Small intestine (tissue), 7 donors: ENCODE data around the gene MATN4. TPM values are rescaled to one million over a fixed set of nuclear protein-coding genes. Genes with fewer than 3 reads are reported as not detected.

Experiments used
- DNase-seq, 2 donors: peaks; one replicate each; pipeline versions ENCODE4 v3.0.0 to v3.0.0-alpha.2; 2013
- FAIRE-seq: peaks from 2 replicates; lab custom pipeline; 2012; peaks lifted over from hg19 to GRCh38; lab: Jason Lieb, UNC
- H3K27ac ChIP-seq, 3 donors: one replicate each; pipeline ENCODE4 v1.5.1; 2013; ENCODE audit warnings: low read length in 2 of 3, mild to moderate bottlenecking in 2 of 3, control low read depth in 1 of 3, inconsistent platforms in 1 of 3, low read depth in 1 of 3, moderate library complexity in 1 of 3
- H3K27me3 ChIP-seq, 3 donors: one replicate each; pipeline ENCODE4 v1.6.1; 2013; ENCODE audit warnings: low read length in 3 of 3, inconsistent platforms in 1 of 3; ENCODE audit not compliant: control insufficient read depth in 3 of 3, insufficient read depth in 3 of 3
- H3K36me3 ChIP-seq, 3 donors: one replicate each; pipeline ENCODE4 v1.6.1; 2013; ENCODE audit warnings: low read length in 3 of 3, inconsistent platforms in 1 of 3, low read depth in 1 of 3, mild to moderate bottlenecking in 1 of 3, moderate library complexity in 1 of 3; ENCODE audit not compliant: control insufficient read depth in 3 of 3, insufficient read depth in 2 of 3
- H3K4me1 ChIP-seq, 3 donors: one replicate each; pipeline ENCODE4 v1.6.1; 2013; ENCODE audit warnings: low read length in 2 of 3, inconsistent platforms in 1 of 3, low read depth in 1 of 3, mild to moderate bottlenecking in 1 of 3, moderate library complexity in 1 of 3; ENCODE audit not compliant: control insufficient read depth in 3 of 3, insufficient read depth in 2 of 3
- H3K4me3 ChIP-seq, 3 donors: one replicate each; pipeline ENCODE4 v1.5.1; 2013; ENCODE audit warnings: low read length in 3 of 3, control low read depth in 1 of 3, inconsistent platforms in 1 of 3, low read depth in 1 of 3, mild to moderate bottlenecking in 1 of 3, moderate library complexity in 1 of 3
- H3K9me3 ChIP-seq, 2 donors: one replicate each; pipeline ENCODE4 v1.6.1; 2013; ENCODE audit warnings: low read depth in 1 of 2, low read length in 1 of 2; ENCODE audit not compliant: control insufficient read depth in 2 of 2, insufficient read depth in 1 of 2
- WGBS, 3 donors: extraction: QIAGEN DNeasy Blood & Tissue Kit; methylation state at CpG; one replicate each; pipeline ENCODE4 v1.1.7; 2013; 5-methylcytosine and 5-hydroxymethylcytosine counted together
- polyA plus RNA-seq, 4 donors: library from polyadenylated mRNA; stranded (reverse) in 3 of 4; unstranded in 1 of 4; fragments of 200-250 nt in 3 of 4; fragments of 120-200 nt in 1 of 4; gene quantifications; one replicate each; pipeline versions ENCODE4 v1.2.1 to v1.2.3, GENCODE V29; 2013
- donor health status: healthy with polysubstance abuse.
- donor health status: control.
- donor health status: control.
- donor health status: Bipolar disorder and iron deficiency.
- donor health status: healthy.

MATN4 gene
- polyA plus RNA-seq, 4 donors: 0.07 TPM; not detected in 3

- FAIRE-seq (no peak), DNase-seq (no peak)
- no peaks in the 10 kb centered on the region for H3K36me3 ChIP-seq
- H3K27ac ChIP-seq: no peak overlapping the region
- H3K4me1 ChIP-seq: no peaks in the 10 kb centered on the region
- no peaks in the 10 kb centered on the region for H3K9me3 ChIP-seq
- no peak overlapping the region for H3K4me3 ChIP-seq
- WGBS, 3 donors: 84 to 87% (median 84%) methylated on average over 11 of the region's 11 CpGs
- H3K27me3 ChIP-seq: peaks cover 0 to 64% (median 19%) of the 10 kb centered on the region in 3 donors
Measured at GRCh38 chr20:45313943-45314342, 5.8 kb upstream of the MATN4 start.

- no peak overlapping the region for H3K4me3 ChIP-seq
- no peaks in the 10 kb centered on the region for H3K36me3 ChIP-seq
- no peak overlapping the region for H3K27ac ChIP-seq
- no peak for FAIRE-seq
- H3K9me3 ChIP-seq: no peaks in the 10 kb centered on the region
- DNase-seq: no peak
- peaks cover 0 to 61% (median 19%) of the 10 kb centered on the region in 3 donors for H3K27me3 ChIP-seq
- WGBS, 3 donors: 90 to 92% (median 91%) methylated on average over 8 of the region's 8 CpGs
- no peaks in the 10 kb centered on the region for H3K4me1 ChIP-seq
Measured at GRCh38 chr20:45313065-45313695, 5.1 kb upstream of the MATN4 start.

- FAIRE-seq: no peak
- Histone ChIP-seq H3K4me1 (no peaks in the 10 kb centered on the region), H3K9me3 (no peaks in the 10 kb centered on the region), H3K4me3 (no peak overlapping the region), H3K27ac (no peak overlapping the region), H3K27me3 (peaks cover 0 to 53% (median 21%) of the 10 kb centered on the region in 3 donors), H3K36me3 (no peaks in the 10 kb centered on the region)
- DNase-seq: no peak
- whole genome bisulfite sequencing, 3 donors: 16 to 45% (median 38%) methylated on average over 21 of the region's 21 CpGs
Measured at GRCh38 chr20:45312241-45312640, 4.1 kb upstream of the MATN4 start.

GRCh38 chr20:45311589-45312211 is 3.6 kb upstream of the MATN4 start:
- peaks cover 0 to 52% (median 22%) of the 10 kb centered on the region in 3 donors for H3K27me3 ChIP-seq
- no peaks in the 10 kb centered on the region for H3K4me1 ChIP-seq
- H3K27ac ChIP-seq: no peak overlapping the region
- DNase-seq (peak; percentile 52 to 71), FAIRE-seq (no peak)
- 16 to 21% (median 17%) methylated on average over 41 to 45 of the region's 45 CpGs for WGBS, 3 donors
- H3K36me3 ChIP-seq: no peaks in the 10 kb centered on the region
- no peaks in the 10 kb centered on the region for H3K9me3 ChIP-seq
- no peak overlapping the region for H3K4me3 ChIP-seq

- DNase-seq (no peak), FAIRE-seq (no peak)
- Histone ChIP-seq H3K27ac (no peak overlapping the region), H3K9me3 (no peaks in the 10 kb centered on the region), H3K36me3 (no peaks in the 10 kb centered on the region), H3K4me1 (no peaks in the 10 kb centered on the region), H3K27me3 (peaks cover 0 to 60% (median 19%) of the 10 kb centered on the region in 3 donors), H3K4me3 (no peak overlapping the region)
- WGBS, 3 donors: 60 to 67% (median 61%) methylated on average over 2 to 3 of the region's 3 CpGs
Measured at GRCh38 chr20:45309075-45309474, 976 bp upstream of the MATN4 start.

GRCh38 chr20:45307076-45307640 is 941 bp downstream of the MATN4 start:
- DNase-seq (no peak), FAIRE-seq (no peak)
- Histone ChIP-seq H3K27me3 (peaks cover 0 to 61% (median 19%) of the 10 kb centered on the region in 3 donors), H3K4me1 (no peaks in the 10 kb centered on the region), H3K27ac (no peak overlapping the region), H3K4me3 (no peak overlapping the region), H3K36me3 (no peaks in the 10 kb centered on the region), H3K9me3 (no peaks in the 10 kb centered on the region)
- 51 to 57% (median 56%) methylated on average over 15 to 16 of the region's 16 CpGs for WGBS, 3 donors

GRCh38 chr20:45306431-45306982 is 1.6 kb downstream of the MATN4 start, which contains the start of gene RBPJL:
Gene RBPJL, plus strand, starts transcription at chr20:45306840. Its CDS starts 83 bp downstream, at chr20:45306923.
- H3K9me3 ChIP-seq: no peaks in the 10 kb centered on the region
- 15 to 22% (median 17%) methylated on average over 37 to 41 of the region's 41 CpGs for WGBS, 3 donors
- peaks cover 0 to 54% (median 15%) of the 10 kb centered on the region in 3 donors for H3K27me3 ChIP-seq
- H3K27ac ChIP-seq: no peak within 1 kb of the TSS
- H3K4me1 ChIP-seq: no peaks in the 10 kb centered on the region
- H3K4me3 ChIP-seq: no peak within 1 kb of the TSS
- DNase-seq (peak in 1 of 2 donors; percentile 33), FAIRE-seq (no peak)
- H3K36me3 ChIP-seq: no peaks in the 10 kb centered on the region

- FAIRE-seq: no peak
- H3K27me3 ChIP-seq: peaks cover 0 to 49% (median 15%) of the 10 kb centered on the region in 3 donors
- DNase-seq: no peak
Measured at GRCh38 chr20:45305262-45305661, 2.8 kb downstream of the MATN4 start.

More at GRCh38 chr20:45305262-45305661, 2.8 kb downstream of the MATN4 start:
- no peak overlapping the region for H3K4me3 ChIP-seq
- no peaks in the 10 kb centered on the region for H3K9me3 ChIP-seq
- no peak overlapping the region for H3K27ac ChIP-seq
- H3K36me3 ChIP-seq: no peaks in the 10 kb centered on the region
- WGBS, 3 donors: 38 to 54% (median 54%) methylated on average over 4 of the region's 4 CpGs
- no peaks in the 10 kb centered on the region for H3K4me1 ChIP-seq
